HG03066 (cell line): ENCODE results near the gene ZC3H4.
"Not testable (repeated sequence)": the region's sequence is repeated elsewhere in the genome, so short reads cannot be mapped to it uniquely, and the experiment has no call there.

ENCODE experiments used
- ATAC-seq: cut with Tn5 transposase; IDR thresholded peaks from one replicate; pipeline ENCODE4 v1.9.1; 2021; ENCODE audit warnings: low read depth; ENCODE audit not compliant: unreplicated experiment

ZC3H4 gene

DNA sequence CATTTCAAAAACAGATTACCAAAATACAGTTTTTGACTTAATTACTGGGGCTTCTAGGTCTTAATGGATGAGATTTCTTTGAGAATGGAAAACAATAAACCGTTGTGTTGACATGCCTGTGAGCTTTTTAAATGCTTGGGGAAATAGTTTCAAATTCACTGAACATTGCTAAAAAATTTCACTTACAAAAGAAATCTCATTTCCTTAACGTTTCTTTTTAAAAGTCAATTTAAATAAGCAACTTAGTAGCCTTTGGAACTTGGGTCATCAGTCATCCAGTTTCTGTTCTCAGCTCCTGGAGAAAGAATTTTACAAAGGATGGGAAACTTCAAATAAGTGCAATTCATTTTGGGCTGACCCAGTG lies 4.4 kb downstream of the ZC3H4 start:
- ATAC-seq = no peak

- no peak for ATAC-seq
These were observed 5.4 kb downstream of the ZC3H4 start for GRCh38 chr19:47107953-47108746.

DNA sequence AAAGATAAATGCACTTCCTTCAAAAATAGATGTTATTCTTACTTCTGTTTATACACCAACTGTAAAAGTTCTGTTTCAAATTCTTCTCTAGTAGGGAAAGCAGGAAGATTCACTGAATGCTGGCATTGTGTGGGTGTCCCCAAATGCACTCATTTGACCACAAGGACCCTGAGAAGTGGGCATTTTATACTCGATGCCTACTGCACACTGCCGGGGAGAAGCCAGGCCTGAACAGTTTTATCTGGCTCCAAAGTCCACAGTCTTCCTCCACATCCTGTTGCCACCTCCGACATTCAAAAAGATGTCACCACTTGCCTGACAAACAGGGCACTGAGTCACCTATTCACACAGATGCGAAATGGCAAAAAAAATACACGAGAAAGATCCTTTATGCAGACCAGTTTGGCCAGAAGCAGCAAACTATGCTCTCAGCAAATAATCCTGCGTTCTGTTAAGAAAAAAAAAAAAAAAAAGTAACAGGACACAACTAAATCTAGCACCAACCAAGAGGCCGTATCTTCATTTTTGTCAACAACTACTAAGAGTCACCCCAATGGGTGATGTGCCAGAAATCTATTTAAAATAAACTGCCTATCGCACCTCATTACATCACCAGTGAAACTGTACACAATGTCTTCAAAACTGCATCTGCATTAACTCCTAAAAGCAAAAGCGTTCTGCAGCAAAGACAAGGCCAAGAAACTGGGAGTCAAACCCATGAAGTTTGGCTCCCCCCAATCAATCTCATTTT lies 6.2 kb downstream of the ZC3H4 start:
- no peak for ATAC-seq

GRCh38 chr19:47106821-47107201 lies 6.8 kb downstream of the ZC3H4 start:
- ATAC-seq = no peak

DNA sequence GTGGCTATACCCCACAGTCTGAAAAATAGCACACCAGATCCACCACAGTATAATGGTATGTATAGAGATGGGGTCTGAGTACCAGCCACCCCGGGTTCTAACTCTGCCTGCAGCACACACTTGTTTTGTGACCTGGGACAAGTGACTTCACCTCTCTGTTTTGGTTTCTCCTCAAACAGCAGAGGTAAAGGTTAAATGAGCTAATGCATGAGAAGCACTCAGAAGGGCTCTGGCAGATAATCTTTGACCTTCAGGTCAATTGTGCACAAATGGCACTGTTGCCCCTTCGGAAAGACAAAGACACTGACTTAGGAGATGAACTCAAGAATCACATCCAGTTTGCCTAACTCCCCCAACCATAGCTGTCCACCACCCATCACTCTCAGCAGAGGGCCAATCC lies 7.7 kb downstream of the ZC3H4 start:
- ATAC-seq = no peak

DNA sequence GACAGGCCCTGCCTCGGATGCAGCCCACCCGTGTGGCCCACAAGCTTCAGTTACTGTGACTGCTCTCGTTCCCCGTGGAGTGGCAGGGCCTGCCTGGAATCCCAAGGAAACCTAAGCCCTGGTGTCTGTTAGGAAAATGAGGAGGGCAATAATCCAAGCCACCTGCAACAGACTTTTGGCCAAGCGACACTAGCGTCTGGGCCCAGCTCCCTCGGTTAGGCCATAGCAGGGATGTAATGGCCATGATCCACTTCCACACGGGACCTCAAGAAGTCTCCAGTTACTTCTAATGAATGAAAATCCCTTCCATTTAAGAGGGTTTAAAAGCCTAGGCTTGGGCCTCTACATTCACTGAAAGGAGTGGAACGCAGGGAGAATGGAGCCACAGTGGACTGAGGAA lies 8.9 kb downstream of the ZC3H4 start:
- no peak for ATAC-seq

GRCh38 chr19:47102346-47103060 lies 11.1 kb downstream of the ZC3H4 start:
- no peak for ATAC-seq

- not testable (repeated sequence) for ATAC-seq
These were observed 12.5 kb downstream of the ZC3H4 start for GRCh38 chr19:47101116-47101515.

- no peak for ATAC-seq
These were observed 13.3 kb downstream of the ZC3H4 start for GRCh38 chr19:47100290-47100689.

DNA sequence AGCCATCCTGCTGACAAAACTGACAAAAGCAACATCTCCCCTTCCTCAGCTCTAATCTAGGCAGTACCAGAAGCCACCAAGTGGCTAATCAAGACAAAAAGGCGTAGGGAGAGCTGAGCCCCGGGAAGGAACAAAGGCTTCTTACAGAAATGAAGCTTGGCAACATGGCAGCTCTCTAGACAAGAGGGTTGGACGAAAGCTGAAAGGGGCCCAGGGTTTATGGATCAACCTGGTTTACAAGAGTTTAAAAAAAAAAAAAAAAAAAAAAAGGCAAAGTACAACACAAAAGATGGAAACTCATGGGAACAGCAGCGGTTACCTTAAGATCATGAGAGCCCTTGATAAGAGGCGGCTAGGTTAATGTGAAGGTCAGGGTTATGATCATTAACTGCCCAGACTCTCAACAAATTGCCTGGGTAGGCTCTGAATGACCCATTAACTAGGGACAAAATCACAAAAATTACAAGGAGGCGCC lies 14.0 kb downstream of the ZC3H4 start:
- ATAC-seq = no peak

- no peak for ATAC-seq
These were observed 15.0 kb downstream of the ZC3H4 start for GRCh38 chr19:47098608-47099007.

GRCh38 chr19:47097396-47098201 lies 16.0 kb downstream of the ZC3H4 start:
- no peak for ATAC-seq

GRCh38 chr19:47096721-47097120 lies 16.9 kb downstream of the ZC3H4 start:
- no peak for ATAC-seq

DNA sequence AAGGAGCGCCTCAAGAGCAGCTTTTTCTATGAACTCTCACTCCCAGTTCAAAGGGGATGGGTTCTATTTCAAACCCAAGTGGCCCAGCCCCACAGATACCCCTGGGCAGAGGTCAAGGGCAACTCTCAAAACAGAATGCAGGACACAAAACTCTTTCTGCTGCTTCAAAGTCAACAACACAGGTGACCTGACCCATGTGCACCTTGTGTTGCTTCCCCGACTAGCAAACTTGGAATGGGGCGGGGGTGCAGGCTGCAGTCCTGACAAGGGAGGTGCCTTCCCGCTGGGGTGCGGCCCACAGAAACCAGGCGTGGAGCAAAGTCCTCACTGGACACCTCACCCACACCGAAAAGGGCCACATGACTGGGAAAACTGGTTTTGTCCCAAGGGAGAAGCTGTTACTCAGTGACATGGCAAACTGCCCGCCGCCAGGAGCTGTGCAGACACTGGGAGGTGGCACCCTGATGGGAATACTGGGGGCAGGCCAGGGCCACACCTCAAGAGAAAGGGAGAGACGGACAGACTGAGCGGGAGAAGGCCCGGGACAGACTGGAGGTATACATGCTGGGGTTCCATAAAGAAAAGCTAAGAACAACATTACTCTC lies 17.4 kb downstream of the ZC3H4 start:
- ATAC-seq = no peak

DNA sequence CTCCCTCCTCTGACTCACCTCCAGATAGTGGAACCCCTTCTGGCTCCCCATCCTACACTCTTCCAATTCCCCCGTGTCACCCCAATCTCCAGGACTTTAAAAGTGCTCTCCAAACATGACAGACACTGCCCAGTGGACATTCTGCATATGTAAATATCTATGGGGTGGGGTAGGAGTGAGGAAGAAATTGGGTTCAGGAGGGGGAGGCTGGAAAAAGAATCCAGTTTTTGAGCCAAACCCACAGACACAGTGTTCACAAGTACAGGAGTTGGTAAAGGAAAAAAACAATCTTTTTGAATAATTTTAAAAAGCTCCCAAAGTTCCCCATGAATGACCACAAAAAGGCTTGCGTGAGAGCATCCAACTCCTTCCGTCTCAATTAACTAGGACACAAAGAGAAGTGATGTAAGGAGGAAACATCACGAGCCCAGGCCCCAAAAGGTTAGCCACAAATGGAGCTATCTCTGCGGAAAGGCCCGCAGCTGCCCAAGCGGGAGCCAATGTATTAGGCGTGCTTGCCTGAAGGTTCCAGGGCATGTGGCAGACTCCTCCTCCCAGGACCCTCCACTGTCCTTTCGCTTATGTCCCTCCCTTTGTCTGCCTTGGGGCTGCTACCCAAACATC lies 18.0 kb downstream of the ZC3H4 start:
- ATAC-seq = no peak

DNA sequence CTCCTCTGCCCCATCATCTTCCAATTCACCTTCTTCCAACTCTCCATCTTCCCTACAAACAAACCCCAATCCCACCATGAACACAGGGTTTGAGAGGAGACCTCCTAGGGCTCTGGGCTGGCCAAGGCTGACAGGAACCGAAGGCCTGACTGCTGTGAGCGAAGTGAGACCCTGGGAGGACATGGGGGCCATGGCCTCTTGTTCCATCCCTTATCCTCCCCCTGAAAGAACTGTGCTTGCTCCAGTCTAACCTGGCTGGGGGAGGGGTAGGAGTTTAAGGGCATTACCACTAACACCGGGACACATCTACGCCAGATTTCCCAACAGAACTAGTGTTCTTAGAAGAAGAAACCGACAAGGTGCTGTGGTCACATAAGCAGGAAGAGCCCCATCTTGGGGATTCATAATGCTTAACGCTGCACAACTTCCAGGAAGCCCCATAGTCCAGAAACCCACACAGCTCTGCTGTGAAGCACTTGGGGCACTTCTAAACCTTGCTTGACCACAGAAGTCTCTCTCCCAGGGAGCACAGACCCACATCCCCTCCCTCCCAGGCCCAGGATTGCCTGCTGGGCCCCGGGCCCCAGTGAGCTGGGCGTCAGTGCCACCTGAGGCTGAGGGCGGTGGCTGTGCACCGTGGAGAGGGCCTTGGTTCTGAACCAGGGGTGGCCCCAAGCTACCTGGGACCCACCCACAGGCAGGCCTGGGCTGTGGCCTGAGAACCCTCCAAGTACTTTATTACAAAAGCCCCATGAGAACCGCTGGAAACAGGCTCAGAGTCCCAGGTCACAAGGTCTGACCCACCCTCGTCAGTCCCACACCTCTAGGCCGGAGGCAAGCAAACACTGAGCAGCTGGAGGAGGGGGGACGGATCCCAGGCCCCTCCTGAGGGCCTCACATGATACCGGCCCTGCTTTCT lies 18.8 kb downstream of the ZC3H4 start:
- ATAC-seq = no peak

DNA sequence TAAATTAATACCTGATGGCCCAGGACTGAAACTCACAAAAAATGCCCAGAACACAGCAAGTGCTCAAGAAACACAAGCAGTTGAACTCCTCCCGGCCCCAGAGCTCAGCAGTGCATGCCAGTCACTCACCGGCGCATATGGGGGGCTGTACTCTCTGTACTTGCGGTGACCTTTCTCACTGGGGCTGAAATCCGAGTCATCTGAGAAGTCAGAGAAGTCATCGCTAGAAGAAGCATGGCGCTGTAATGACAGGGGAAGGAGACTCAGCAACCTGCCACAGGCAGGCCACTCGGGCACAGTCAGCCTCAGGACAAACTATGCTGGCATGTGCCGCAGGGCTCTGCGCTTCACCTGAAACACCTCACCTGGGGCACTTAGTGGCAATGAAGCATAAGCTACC lies 19.7 kb downstream of the ZC3H4 start:
- ATAC-seq = no peak

- no peak for ATAC-seq
These were observed 20.3 kb downstream of the ZC3H4 start for GRCh38 chr19:47093254-47093653.
